HUES6 (cell line): Measurements from ENCODE around the gene SLC10A4.

Experiments used
- H3K27ac ChIP-seq: 2 replicates; pipeline ENCODE4 v1.7.0; 2013; ENCODE audit warnings: low read depth, mild to moderate bottlenecking, low read length, inconsistent platforms
- H3K27me3 ChIP-seq: 2 replicates; pipeline ENCODE4 v1.6.1; 2013; ENCODE audit warnings: low read length; ENCODE audit not compliant: control insufficient read depth, insufficient read depth
- H3K36me3 ChIP-seq: 2 replicates; pipeline ENCODE4 v1.6.1; 2013; ENCODE audit warnings: low read length; ENCODE audit not compliant: control insufficient read depth, insufficient read depth
- H3K4me1 ChIP-seq: 2 replicates; pipeline ENCODE4 v1.6.1; 2013; ENCODE audit warnings: low read length; ENCODE audit not compliant: control insufficient read depth, insufficient read depth
- H3K4me3 ChIP-seq: 2 replicates; pipeline ENCODE4 v1.5.1; 2013; ENCODE audit warnings: low read depth, low read length
- H3K9ac ChIP-seq: one replicate; pipeline ENCODE4 v1.6.1; 2013; ENCODE audit warnings: mild to moderate bottlenecking, low read length
- H3K9me3 ChIP-seq: 2 replicates; pipeline ENCODE4 v1.6.1; 2013; ENCODE audit warnings: low read depth, low read length; ENCODE audit not compliant: control insufficient read depth, insufficient read depth

Gene SLC10A4

DNA sequence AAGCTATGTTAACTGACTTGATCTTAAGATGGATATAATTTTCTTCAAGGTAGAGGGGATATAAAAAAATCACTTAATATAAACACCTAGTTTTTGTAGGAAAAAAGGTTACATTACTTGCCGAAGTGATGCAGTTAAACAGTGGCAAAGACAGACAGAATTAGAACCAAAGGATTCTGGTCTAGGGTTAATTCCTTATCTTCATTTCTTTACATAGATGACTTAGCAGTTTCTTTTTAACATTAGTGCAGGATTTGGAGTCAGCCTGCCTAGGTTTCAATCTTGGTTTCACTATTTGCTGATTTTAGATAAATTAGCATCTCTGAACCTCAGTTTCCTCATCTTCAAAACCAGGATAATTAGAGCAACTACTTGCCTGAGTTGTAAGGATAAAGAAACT is 21.2 kb downstream of the SLC10A4 start:
- no peaks in the 10 kb centered on the region for H3K9me3 ChIP-seq
- H3K36me3 ChIP-seq = peaks cover 50% of the 10 kb centered on the region

DNA sequence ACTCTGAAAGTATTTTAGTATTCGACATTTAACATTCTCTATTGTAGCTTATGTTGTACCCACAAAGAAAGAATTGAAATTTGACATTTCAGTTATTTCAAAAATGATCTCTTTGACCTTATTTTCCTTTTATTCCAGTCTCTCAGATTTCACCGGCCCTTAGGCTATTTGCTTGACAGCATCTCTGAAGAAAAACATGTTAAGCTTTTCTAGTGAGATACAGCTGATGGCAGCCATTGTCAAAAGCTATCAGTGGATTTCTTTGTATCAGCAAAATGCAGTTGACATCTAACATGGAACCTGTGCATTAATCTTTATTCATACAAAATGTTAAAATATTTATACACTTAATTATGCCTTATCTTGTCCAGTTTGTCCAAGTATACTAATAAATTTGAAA is 23.6 kb downstream of the SLC10A4 start:
- H3K4me1 ChIP-seq = no peaks in the 10 kb centered on the region
- H3K4me3 ChIP-seq = no peak overlapping the region
- H3K27me3 ChIP-seq = no peaks in the 10 kb centered on the region
- H3K36me3 ChIP-seq = peaks cover 56% of the 10 kb centered on the region
- no peak overlapping the region for H3K27ac ChIP-seq
- H3K9ac ChIP-seq = no peak overlapping the region
- no peaks in the 10 kb centered on the region for H3K9me3 ChIP-seq

More for the DNA sequence above, 21.2 kb downstream of the SLC10A4 start:
- H3K4me3 ChIP-seq = no peak overlapping the region
- no peaks in the 10 kb centered on the region for H3K4me1 ChIP-seq
- no peaks in the 10 kb centered on the region for H3K27me3 ChIP-seq
- no peak overlapping the region for H3K27ac ChIP-seq
- no peak overlapping the region for H3K9ac ChIP-seq

DNA sequence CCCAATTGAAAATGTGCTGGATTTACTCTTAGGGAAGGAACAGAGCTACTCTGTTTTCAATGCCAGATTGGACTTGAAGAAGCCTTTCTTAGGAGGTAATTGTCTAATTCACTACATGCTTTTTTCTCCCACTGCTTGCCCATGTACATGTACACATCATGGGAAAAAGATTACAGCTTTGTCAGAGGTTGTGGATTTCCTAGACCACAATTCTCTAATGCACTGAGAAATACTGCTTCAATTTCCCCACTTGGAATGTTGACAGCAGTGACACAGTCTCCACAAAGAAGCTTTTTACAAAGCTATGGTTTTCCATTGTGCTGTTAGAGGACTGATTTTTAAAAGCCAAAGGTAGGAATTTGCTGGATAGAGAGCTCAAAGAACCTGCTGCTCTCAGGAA is 26.4 kb downstream of the SLC10A4 start:
- Histone ChIP-seq H3K4me3 (no peak overlapping the region), H3K9ac (no peak overlapping the region), H3K27ac (no peak overlapping the region), H3K9me3 (no peaks in the 10 kb centered on the region), H3K27me3 (no peaks in the 10 kb centered on the region), H3K4me1 (no peaks in the 10 kb centered on the region), H3K36me3 (peaks cover 77% of the 10 kb centered on the region)

DNA sequence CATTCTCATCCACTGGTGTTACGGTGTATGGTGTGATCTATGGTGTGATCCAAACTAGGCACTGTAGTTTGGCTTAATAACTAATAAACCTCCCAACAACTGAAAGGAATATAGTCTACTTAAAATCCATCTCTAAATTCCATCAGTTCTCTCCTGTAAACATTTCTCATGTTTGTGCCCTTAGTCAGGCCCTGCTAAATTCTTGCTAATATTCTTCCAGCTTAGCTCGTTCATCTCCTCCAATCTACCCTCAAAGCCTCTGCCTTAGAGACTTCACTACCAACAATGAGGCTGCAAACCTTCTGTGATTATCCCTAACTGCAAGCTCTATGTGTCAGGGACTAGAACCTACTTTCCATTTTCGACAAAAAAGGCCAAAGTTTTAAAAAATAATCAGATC is 35.0 kb downstream of the SLC10A4 start:
- Histone ChIP-seq H3K9ac (no peak overlapping the region), H3K36me3 (peaks cover 68% of the 10 kb centered on the region), H3K4me3 (no peak overlapping the region), H3K27ac (no peak overlapping the region), H3K4me1 (no peaks in the 10 kb centered on the region), H3K9me3 (no peaks in the 10 kb centered on the region), H3K27me3 (no peaks in the 10 kb centered on the region)

DNA sequence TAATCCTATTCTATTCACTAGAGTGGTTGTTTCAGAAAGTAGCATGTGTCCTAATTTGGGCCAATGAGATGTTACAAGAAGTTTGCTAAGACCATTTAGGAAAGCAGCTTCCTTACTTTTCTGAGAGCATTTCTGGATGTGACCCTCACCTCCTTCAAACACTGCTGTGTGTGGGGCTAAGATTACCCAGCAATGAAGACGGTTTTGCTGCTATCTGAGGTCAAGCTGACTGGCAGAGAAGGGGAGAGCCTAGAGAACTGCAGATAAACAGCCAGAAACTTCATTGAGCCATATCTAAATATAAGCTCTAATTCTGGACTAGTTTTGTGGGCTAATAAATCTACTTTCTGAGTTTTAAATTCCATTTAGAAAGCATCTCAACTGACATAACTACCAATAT is 43.3 kb downstream of the SLC10A4 start:
- H3K9ac ChIP-seq = no peak overlapping the region
- no peaks in the 10 kb centered on the region for H3K4me1 ChIP-seq
- no peak overlapping the region for H3K4me3 ChIP-seq
- no peak overlapping the region for H3K27ac ChIP-seq
- peaks cover 90% of the 10 kb centered on the region for H3K36me3 ChIP-seq
- no peaks in the 10 kb centered on the region for H3K27me3 ChIP-seq
- no peaks in the 10 kb centered on the region for H3K9me3 ChIP-seq

DNA sequence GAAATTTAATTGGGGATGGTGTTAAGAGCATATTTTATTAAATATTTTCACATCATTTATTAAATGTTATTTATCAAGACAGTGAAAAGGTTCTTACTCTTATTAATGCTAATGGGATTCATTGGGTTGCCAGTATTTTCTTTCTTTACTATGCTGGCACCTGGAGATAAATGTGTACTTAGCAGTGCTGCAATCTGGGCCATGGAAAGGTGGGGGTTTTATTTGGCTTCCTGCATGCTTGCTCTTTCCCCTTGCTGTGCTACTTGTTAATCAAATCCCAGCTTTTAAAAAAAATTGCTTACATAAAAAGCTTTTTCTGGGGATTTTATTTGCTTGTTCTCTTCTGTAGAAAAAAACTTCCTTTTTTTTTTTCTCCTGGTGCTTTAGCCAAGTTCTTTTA is 55.2 kb downstream of the SLC10A4 start:
- Histone ChIP-seq H3K27me3 (no peaks in the 10 kb centered on the region), H3K36me3 (peaks cover 60% of the 10 kb centered on the region), H3K27ac (no peak overlapping the region), H3K9ac (no peak overlapping the region), H3K4me3 (no peak overlapping the region), H3K4me1 (no peaks in the 10 kb centered on the region), H3K9me3 (no peaks in the 10 kb centered on the region)
